HepG2 (cell line): Measurements from ENCODE around the gene LTA. TPM values are rescaled to one million over a fixed set of nuclear protein-coding genes. Genes with fewer than 3 reads are reported as not detected.

Experiments
- ATF2 ChIP-seq: sonication (generic); formaldehyde crosslinking; IDR thresholded peaks from 2 replicates; pipeline ENCODE4 v1.4.0; 2020; ENCODE audit warnings: missing genetic modification reagents
- DBP ChIP-seq: sonication (generic); formaldehyde crosslinking; IDR thresholded peaks from 2 replicates; pipeline ENCODE4 v1.4.0; 2020; ENCODE audit warnings: missing genetic modification reagents; ENCODE audit errors: not compliant biosample characterization
- DNMT3B ChIP-seq: conservative IDR thresholded peaks from 2 replicates; pipeline ENCODE4 v1.6.1; 2016; ENCODE audit warnings: missing biosample characterization, control low read depth
- HES4 ChIP-seq: sonication (generic); formaldehyde crosslinking; IDR thresholded peaks from 2 replicates; pipeline ENCODE4 v1.9.0; 2021; ENCODE audit warnings: mild to moderate bottlenecking, missing genetic modification reagents, borderline replicate concordance
- MEIS2 ChIP-seq: sonication (generic); formaldehyde crosslinking; IDR thresholded peaks from 2 replicates; pipeline ENCODE4 v1.9.0; 2021; ENCODE audit warnings: mild to moderate bottlenecking, missing genetic modification reagents
- POGK ChIP-seq: sonication (generic); formaldehyde crosslinking; conservative IDR thresholded peaks from 2 replicates; pipeline ENCODE4 v1.8.0; 2022; ENCODE audit warnings: mild to moderate bottlenecking, moderate library complexity, missing genetic modification reagents
- SALL2 ChIP-seq: sonication (generic); formaldehyde crosslinking; IDR thresholded peaks from 2 replicates; pipeline ENCODE4 v1.8.1; 2023; ENCODE audit warnings: mild to moderate bottlenecking, missing genetic modification reagents, inconsistent platforms
- SP1 ChIP-seq, 2 experiments: fragments of 450-650 bp in 1 of 2; sonication (generic) in 1 of 2; formaldehyde crosslinking in 1 of 2; IDR thresholded peaks; 2 replicates each; pipeline versions ENCODE4 v1.4.0 to v1.6.1; 2016 to 2020; ENCODE audit warnings: missing genetic modification reagents in 1 of 2
- YEATS2 ChIP-seq: sonication (generic); formaldehyde crosslinking; IDR thresholded peaks from 2 replicates; pipeline ENCODE4 v1.4.0; 2020; ENCODE audit warnings: missing genetic modification reagents, borderline replicate concordance
- ZBTB21 ChIP-seq: sonication (generic); formaldehyde crosslinking; IDR thresholded peaks from 2 replicates; pipeline ENCODE4 v1.4.0; 2020; ENCODE audit warnings: missing genetic modification reagents
- ZBTB49 ChIP-seq: sonication (generic); formaldehyde crosslinking; IDR thresholded peaks from 2 replicates; pipeline ENCODE4 v1.4.0; 2020; ENCODE audit warnings: missing genetic modification reagents, borderline replicate concordance
- ZNF296 ChIP-seq: sonication (generic); formaldehyde crosslinking; conservative IDR thresholded peaks from 2 replicates; pipeline ENCODE4 v1.5.0; 2020; ENCODE audit warnings: mild to moderate bottlenecking, missing genetic modification reagents
- ZNF574 ChIP-seq: sonication (generic); formaldehyde crosslinking; IDR thresholded peaks from 2 replicates; pipeline ENCODE4 v1.4.0; 2020; ENCODE audit warnings: missing genetic modification reagents
- ZNF580 ChIP-seq: IDR thresholded peaks from 2 replicates; pipeline ENCODE4 v1.6.1; 2016; ENCODE audit warnings: low read depth, borderline replicate concordance
- ZNF672 ChIP-seq: sonication (generic); formaldehyde crosslinking; IDR thresholded peaks from 2 replicates; pipeline ENCODE4 v1.8.1; 2022; ENCODE audit warnings: missing genetic modification reagents
- ZNF879 ChIP-seq: sonication (generic); formaldehyde crosslinking; IDR thresholded peaks from 2 replicates; pipeline ENCODE4 v1.8.1; 2023; ENCODE audit warnings: missing genetic modification reagents
- polyA plus RNA-seq, 8 experiments: library from polyadenylated mRNA; depleted of rRNA in 3 of 8; stranded (reverse) in 7 of 8; unstranded in 1 of 8; fragments of >200 nt; fragmentation: Illumina TruSeq in 4 of 8; extraction: Trizol in 4 of 8; gene quantifications; 2 replicates each; pipeline versions ENCODE4 v1.2.1 to v1.2.3, GENCODE V29; 2011 to 2016; ENCODE audit warnings: low read depth in 4 of 8, missing spikeins in 1 of 8, mixed read lengths in 1 of 8; ENCODE audit not compliant: insufficient read depth in 1 of 8
- total RNA-seq, 5 experiments: library from RNA; depleted of rRNA; stranded (reverse); fragments of >200 nt; fragmentation: Illumina TruSeq; extraction: Trizol; gene quantifications; 2 replicates each; pipeline ENCODE4 v1.2.3, GENCODE V29; 2016; ENCODE audit warnings: low read depth in 1 of 5

Gene LTA
- total and polyA plus RNA-seq, 2 of the 13 experiments (the other 11 are each of a cell fraction or from before 2014, with no cell fraction given), result 0.09 TPM; not detected in 1

GRCh38 chr6:31541658-31542521 is 30.2 kb upstream of the LTA start, which contains the start of gene DDX39B (continued):
- peak; percentile 93 for TF ChIP-seq ZNF574 (CRISPR knock-in tag)
- TF ChIP-seq ZNF580 (CRISPR knock-in tag), result peak; percentile 86
- TF ChIP-seq ZNF672 (CRISPR knock-in tag), result no peak
- TF ChIP-seq ZBTB49 (CRISPR knock-in tag), result no peak; the same call in 1 of the 2 replicates
- peak; percentile 91 for TF ChIP-seq HES4
- peak; percentile 92 for TF ChIP-seq POGK (CRISPR knock-in tag)
- peak; percentile 100 for TF ChIP-seq YEATS2
- no peak for TF ChIP-seq ZNF296 (CRISPR knock-in tag)
- peak; percentile 84 for TF ChIP-seq DBP (CRISPR knock-in tag)
- no peak; the same call in none of the 2 replicates for TF ChIP-seq DNMT3B (CRISPR knock-in tag)
- no peak for TF ChIP-seq SP1 (IDR thresholded peaks at IDR 0.05)
- peak; percentile 47 for TF ChIP-seq SP1 (CRISPR knock-in tag; IDR thresholded peaks at IDR 0.05)
- TF ChIP-seq ATF2 (CRISPR knock-in tag), result peak; percentile 84; the same call in 1 of the 2 replicates
- 0 out of 2 replicates have a peak, but pooled peaks have one; percentile 57 for TF ChIP-seq ZBTB21 (CRISPR knock-in tag)
- TF ChIP-seq ZNF879 (CRISPR knock-in tag), result no peak
- TF ChIP-seq MEIS2 (CRISPR knock-in tag), result peak; percentile 64; the same call in 1 of the 2 replicates
- TF ChIP-seq SALL2 (CRISPR knock-in tag), result peak; percentile 93
